GM12878 (cell line): Measurements from ENCODE around the gene VDR. TPM values are rescaled to one million over a fixed set of nuclear protein-coding genes. Genes with fewer than 3 reads are reported as not detected.

Experiments used
- ATAC-seq: fragments of 200-7000 bp; cut with Tn5 transposase; 3 replicates; pipeline ENCODE4 v1.9.1; 2020; ENCODE audit warnings: mild to moderate bottlenecking, moderate library complexity
- BruUV-seq: library from RNA; stranded (reverse); fragments of 400-500 nt; replicated peaks from 2 replicates; lab custom pipeline; 2021; lab: Mats Ljungman, UMichigan
- CTCF ChIA-PET: fragments of 300-600 bp; sonication (Branson Sonifier 250); formaldehyde crosslinking; extraction: SDS; loops from one replicate; lab custom pipeline; 2021; ENCODE audit warnings: inconsistent platforms; lab: Yijun Ruan, JAX
- POLR2A ChIA-PET: fragments of 350-600 bp; formaldehyde crosslinking; extraction: SDS; loops from one replicate; lab custom pipeline; 2021; ENCODE audit warnings: inconsistent platforms; lab: Charles Lee
- RAD21 ChIA-PET: fragments of 300-600 bp; sonication (Branson Sonifier 250); formaldehyde crosslinking; loops from one replicate; lab custom pipeline; 2023; ENCODE audit warnings: antibody characterized with exemption; ENCODE audit not compliant: unreplicated experiment; lab: Charles Lee
- SMC1A ChIA-PET: fragments of 300-600 bp; sonication (Branson Sonifier 250); formaldehyde crosslinking; loops from one replicate; lab custom pipeline; 2023; ENCODE audit not compliant: unreplicated experiment, uncharacterized antibody; lab: Charles Lee
- DNase-seq: peaks from one replicate; pipeline ENCODE4 v3.0.0-alpha.2; 2011; ENCODE audit warnings: low read depth, low spot score
- FAIRE-seq: peaks from 3 replicates; lab custom pipeline; 2011; peaks lifted over from hg19 to GRCh38; lab: Jason Lieb, UNC
- H2AFZ ChIP-seq: 2 replicates; pipeline ENCODE4 v1.6.0; 2011; ENCODE audit warnings: low read depth, low read length, control low read depth; ENCODE audit not compliant: control insufficient read depth
- H3K27ac ChIP-seq: 2 replicates; pipeline ENCODE4 v1.5.1; 2011; ENCODE audit warnings: control low read depth; ENCODE audit not compliant: control insufficient read depth, insufficient read depth
- H3K27me3 ChIP-seq, 2 experiments: replicated peaks in 1 of 2; 2 replicates each; pipeline versions ENCODE4 v1.6.0 to v1.6.1; 2011; ENCODE audit warnings: low read length in 1 of 2; ENCODE audit not compliant: control insufficient read depth in 2 of 2, insufficient read depth in 2 of 2
- H3K36me3 ChIP-seq, 2 experiments: 2 replicates each; pipeline ENCODE4 v1.5.1; 2011; ENCODE audit warnings: low read length in 1 of 2; ENCODE audit not compliant: control insufficient read depth in 2 of 2, insufficient read depth in 2 of 2
- H3K4me1 ChIP-seq: 2 replicates; pipeline ENCODE4 v1.6.1; 2011; ENCODE audit warnings: mild to moderate bottlenecking, low read length, moderate library complexity, mixed read lengths; ENCODE audit not compliant: control insufficient read depth, insufficient read depth
- H3K4me2 ChIP-seq: 2 replicates; pipeline ENCODE4 v1.6.0; 2011; ENCODE audit warnings: control low read depth; ENCODE audit not compliant: control insufficient read depth, insufficient read depth
- H3K4me3 ChIP-seq: fragments of 200-600 bp; sonication (generic); 2 replicates; pipeline ENCODE4 v1.5.1; 2016
- H3K79me2 ChIP-seq: 2 replicates; pipeline ENCODE4 v1.6.0; 2011; ENCODE audit warnings: low read length; ENCODE audit not compliant: control insufficient read depth, insufficient read depth
- H3K9ac ChIP-seq: 2 replicates; pipeline ENCODE4 v1.8.0; 2011; ENCODE audit warnings: low read length, control low read depth, mixed read lengths; ENCODE audit not compliant: control insufficient read depth, insufficient read depth
- H3K9me3 ChIP-seq: replicated peaks from 3 replicates; pipeline ENCODE4 v1.5.1; 2011; ENCODE audit warnings: mild to moderate bottlenecking, low read length; ENCODE audit not compliant: control insufficient read depth, insufficient read depth
- H4K20me1 ChIP-seq: 2 replicates; pipeline ENCODE4 v1.6.0; 2011; ENCODE audit not compliant: control insufficient read depth, insufficient read depth
- ATF3 ChIP-seq: IDR thresholded peaks from 2 replicates; pipeline ENCODE4 v1.6.1; 2011; ENCODE audit warnings: low read depth, mild to moderate bottlenecking, low read length, moderate library complexity, borderline replicate concordance; ENCODE audit errors: extremely low read depth
- CUX1 ChIP-seq: IDR thresholded peaks from 2 replicates; pipeline ENCODE4 v1.6.1; 2012; ENCODE audit warnings: improper control_type of control experiment, low read depth, low read length; ENCODE audit not compliant: insufficient replicate concordance
- FOXK2 ChIP-seq: fragments of 450-650 bp; IDR thresholded peaks from 2 replicates; pipeline ENCODE4 v1.6.1; 2017; ENCODE audit warnings: mild to moderate bottlenecking, moderate library complexity
- MXI1 ChIP-seq: fragments of 150-350 bp; IDR thresholded peaks from 2 replicates; pipeline ENCODE4 v1.6.1; 2011; ENCODE audit warnings: low read depth, mild to moderate bottlenecking, inconsistent platforms, low read length, improper control_type of control experiment
- RUNX3 ChIP-seq: IDR thresholded peaks from 2 replicates; pipeline ENCODE4 v1.6.1; 2012; ENCODE audit warnings: low read length, inconsistent platforms
- SREBF1 ChIP-seq: IDR thresholded peaks from 2 replicates; pipeline ENCODE4 v1.6.1; 2012; ENCODE audit warnings: mild to moderate bottlenecking, low read length
- ZBTB40 ChIP-seq: fragments of 450-650 bp; IDR thresholded peaks from 2 replicates; pipeline ENCODE4 v1.6.1; 2016; ENCODE audit warnings: mild to moderate bottlenecking, moderate library complexity, borderline replicate concordance
- ZNF687 ChIP-seq: fragments of 450-650 bp; IDR thresholded peaks from 2 replicates; pipeline ENCODE4 v1.6.1; 2017; ENCODE audit warnings: mild to moderate bottlenecking, moderate library complexity
- WGBS: methylation state at CpG from one replicate; pipeline ENCODE4 v1.1.6; 2016; ENCODE audit warnings: low lambda C conversion rate; ENCODE audit not compliant: insufficient replicate concordance, insufficient coverage; ENCODE audit errors: missing lambda C conversion rate; 5-methylcytosine and 5-hydroxymethylcytosine counted together
- in situ Hi-C: fragments of 300-500 bp; cut with MboI; formaldehyde crosslinking; loops from 9 replicates; pipeline ENCODE4 v1.14.3; 2018; ENCODE audit warnings: mixed read lengths
- intact Hi-C: fragments of 100-400 bp; cut with micrococcal nuclease; formaldehyde crosslinking; loops from one replicate; pipeline ENCODE4 v1.14.2; 2022; ENCODE audit not compliant: unreplicated experiment
- polyA plus RNA-seq, 11 experiments: library from polyadenylated mRNA; depleted of rRNA in 4 of 11; unstranded in 6 of 11; stranded (reverse) in 5 of 11; fragments of >200 nt; fragmentation: Nextera tagmentation in 4 of 11; fragmentation: Illumina TruSeq in 1 of 11; extraction: Ambion mirVana in 4 of 11; extraction: Trizol in 1 of 11; gene quantifications; 1 replicate in 1 of 11; 2 replicates in 10 of 11; pipeline versions ENCODE4 v1.2.1 to v1.2.3, GENCODE V29; 2011 to 2016; ENCODE audit warnings: inconsistent platforms in 2 of 11, missing spikeins in 2 of 11, low read depth in 1 of 11
- total RNA-seq, 4 experiments: library from RNA; depleted of rRNA in 3 of 4; stranded (reverse); fragments of >200 nt in 3 of 4; fragmentation: Illumina TruSeq in 1 of 4; extraction: Trizol in 1 of 4; gene quantifications; 2 replicates each; pipeline versions ENCODE4 v1.2.1 to v1.2.3, GENCODE V29; 2013 to 2021

The VDR gene
- total and polyA plus RNA-seq, 10 of the 15 experiments (the other 5 are each of a cell fraction or from before 2014, with no cell fraction given), result 0.27 to 7.9 (median 3.0) TPM

GRCh38 chr12:47913081-47913480 is 8.3 kb upstream of the VDR start (continued):
- TF ChIP-seq MXI1, result no peak
- TF ChIP-seq SREBF1, result no peak

GRCh38 chr12:47912556-47912955 is 7.8 kb upstream of the VDR start:
- Histone ChIP-seq H3K36me3 (no peaks in the 10 kb centered on the region), H3K9ac (no peak overlapping the region), H2AFZ (no peak overlapping the region), H3K4me2 (no peak overlapping the region), H3K9me3 (no peaks in the 10 kb centered on the region), H3K27ac (no peak overlapping the region), H4K20me1 (no peaks in the 10 kb centered on the region), H3K27me3 (peaks cover 0 to 3% of the 10 kb centered on the region in 2 experiments; a peak in 2 of 4 replicates), H3K79me2 (no peaks in the 10 kb centered on the region), H3K4me1 (no peaks in the 10 kb centered on the region), H3K4me3 (no peak overlapping the region)
- in situ Hi-C loops (no loop called here), intact Hi-C loops (no loop called here)
- peak; percentile 7 for FAIRE-seq
- no TSS peak for BruUV-seq
- ChIA-PET SMC1A (interaction anchor here (0.8 kb wide), 1 partner anchor 14 kb away, joined by 3 read pairs; no protein-coding TSS in a partner anchor), RAD21 (no interaction called here), CTCF (interaction anchor here (2.0 kb wide), 1 partner anchor 37 kb away, joined by 8 read pairs; no protein-coding TSS in a partner anchor), POLR2A (no interaction called here)
- no peak for DNase-seq
- no peak for ATAC-seq
- 48% methylated on average over 4 of the region's 4 CpGs for WGBS
- no peak for TF ChIP-seq FOXK2
- TF ChIP-seq ZNF687, result no peak
- no peak for TF ChIP-seq ZBTB40
- TF ChIP-seq RUNX3, result no peak
- no peak for TF ChIP-seq CUX1
- no peak for TF ChIP-seq ATF3
